Panc1 (cell line): ENCODE results near the gene MAP2K6. TPM values are rescaled to one million over a fixed set of nuclear protein-coding genes. Genes with fewer than 3 reads are reported as not detected.

ENCODE experiments used
- ATAC-seq: fragments of 200-7000 bp; cut with Tn5 transposase; 2 replicates; pipeline ENCODE4 v1.9.1; 2020; ENCODE audit warnings: mild to moderate bottlenecking, moderate library complexity
- BruUV-seq: library from RNA; stranded (reverse); fragments of 400-500 nt; replicated peaks from 2 replicates; lab custom pipeline; 2021; lab: Mats Ljungman, UMichigan
- CTCF ChIA-PET: fragments of 300-600 bp; sonication (Branson Sonifier 250); formaldehyde crosslinking; loops from one replicate; lab custom pipeline; 2022; ENCODE audit warnings: antibody characterized with exemption; lab: Charles Lee
- POLR2A ChIA-PET: fragments of 300-600 bp; sonication (Branson Sonifier 250); formaldehyde crosslinking; loops from one replicate; lab custom pipeline; 2022; ENCODE audit warnings: antibody characterized with exemption; lab: Charles Lee
- DNase-seq: peaks from one replicate; pipeline ENCODE4 v3.0.0-alpha.2; 2010; ENCODE audit warnings: low read depth, low spot score
- H3K27ac ChIP-seq: 2 replicates; pipeline ENCODE4 v1.5.1; 2011; ENCODE audit warnings: mild to moderate bottlenecking, low read length, inconsistent platforms
- H3K27me3 ChIP-seq: fragments of 200-500 bp; sonication (Bioruptor generic); 2 replicates; pipeline ENCODE4 v1.6.0; 2014; ENCODE audit warnings: low read length, inconsistent platforms; ENCODE audit not compliant: control insufficient read depth, insufficient read depth
- H3K36me3 ChIP-seq: fragments of 200-500 bp; sonication (Bioruptor generic); 2 replicates; pipeline ENCODE4 v1.5.1; 2014; ENCODE audit warnings: inconsistent platforms, mild to moderate bottlenecking, low read length, moderate library complexity; ENCODE audit not compliant: control insufficient read depth, insufficient read depth
- H3K4me1 ChIP-seq: 2 replicates; pipeline ENCODE4 v1.5.1; 2011; ENCODE audit warnings: inconsistent platforms, mild to moderate bottlenecking, low read length, moderate library complexity; ENCODE audit not compliant: control insufficient read depth, insufficient read depth
- H3K4me3 ChIP-seq, 2 experiments: 2 replicates each; pipeline ENCODE4 v1.5.1; 2011 to 2012; ENCODE audit warnings: low read depth in 2 of 2, low read length in 2 of 2, mild to moderate bottlenecking in 2 of 2, inconsistent platforms in 1 of 2, moderate library complexity in 1 of 2
- H3K9me3 ChIP-seq: fragments of 200-500 bp; sonication (Bioruptor generic); 2 replicates; pipeline ENCODE4 v1.5.1; 2014; ENCODE audit warnings: low read depth, mild to moderate bottlenecking, inconsistent platforms, low read length, moderate library complexity; ENCODE audit not compliant: control insufficient read depth, insufficient read depth
- POLR2AphosphoS5 ChIP-seq: IDR thresholded peaks from 2 replicates; pipeline ENCODE4 v1.6.1; 2012; ENCODE audit warnings: mild to moderate bottlenecking, low read depth, low read length, moderate library complexity
- REST ChIP-seq, 2 experiments: IDR thresholded peaks; 2 replicates each; pipeline ENCODE4 v1.6.1; 2011 to 2012; ENCODE audit warnings: low read depth in 2 of 2, control low read depth in 1 of 2, low read length in 1 of 2, mild to moderate bottlenecking in 1 of 2, moderate library complexity in 1 of 2; ENCODE audit not compliant: insufficient read depth in 1 of 2
- SIN3A ChIP-seq: IDR thresholded peaks from 2 replicates; pipeline ENCODE4 v1.6.1; 2012; ENCODE audit warnings: low read depth, mild to moderate bottlenecking, low read length, moderate library complexity, borderline replicate concordance; ENCODE audit not compliant: insufficient read depth
- TCF7L2 ChIP-seq: IDR thresholded peaks from 2 replicates; pipeline ENCODE4 v1.6.1; 2011; ENCODE audit warnings: mild to moderate bottlenecking, low read depth, low read length, inconsistent platforms
- in situ Hi-C: cut with HindIII; loops from 2 replicates; pipeline ENCODE4 v1.10.0; 2016; ENCODE audit warnings: low sequenced_read_pairs, low pct_unique_long_range_greater_than_20kb
- intact Hi-C: fragments of 100-400 bp; cut with micrococcal nuclease; formaldehyde crosslinking; loops from one replicate; pipeline ENCODE4 v1.10.0; 2022; ENCODE audit not compliant: unreplicated experiment
- total RNA-seq: library from RNA; stranded (reverse); gene quantifications from one replicate; pipeline ENCODE4 v1.2.1, GENCODE V29; 2021; ENCODE audit not compliant: unreplicated experiment
- TF ChIP-seq, protein P1 (sequence below): fragments of 450-650 bp; IDR thresholded peaks from 2 replicates; pipeline ENCODE4 v1.5.1; 2017; ENCODE audit warnings: mild to moderate bottlenecking

The MAP2K6 gene
- total RNA-seq, 1 experiment from 2014 or later: 11.8 TPM

DNA sequence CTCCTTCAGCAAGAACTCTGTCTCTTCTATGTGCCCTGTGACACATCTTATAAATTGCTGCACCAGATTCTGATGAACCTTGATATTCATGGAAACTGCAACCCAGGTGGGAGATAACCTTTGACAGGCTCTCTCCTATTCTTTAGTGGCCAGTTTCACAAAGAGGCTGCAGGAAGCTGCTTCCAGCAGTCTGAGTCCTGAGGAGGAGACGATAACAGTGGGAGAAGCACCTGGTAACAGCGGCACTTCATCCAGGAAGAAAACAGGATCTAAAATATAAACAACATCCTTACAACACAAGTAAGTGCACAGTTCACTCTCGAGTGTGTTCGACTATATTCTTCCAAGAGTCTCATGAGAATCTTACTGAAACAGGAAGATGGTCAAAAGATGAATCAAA is 180.1 kb downstream of the MAP2K6 start:
- no peak overlapping the region for H3K4me3 ChIP-seq
- no peak for TF ChIP-seq SIN3A
- in situ Hi-C loops: no loop called here
- BruUV-seq: no TSS peak
- H3K4me1 ChIP-seq: no peaks in the 10 kb centered on the region
- H3K9me3 ChIP-seq: no peaks in the 10 kb centered on the region
- ATAC-seq (no peak), DNase-seq (no peak)
- CTCF ChIA-PET: no interaction called here
- no peak overlapping the region for H3K27ac ChIP-seq
- intact Hi-C loops: no loop called here
- no peaks in the 10 kb centered on the region for H3K36me3 ChIP-seq
- no peaks in the 10 kb centered on the region; the same call in 1 of the 2 replicates for H3K27me3 ChIP-seq
- POLR2A ChIA-PET: no interaction called here

GRCh38 chr17:69596141-69596540 is 181.6 kb downstream of the MAP2K6 start:
- H3K27ac ChIP-seq: no peak overlapping the region
- H3K27me3 ChIP-seq: no peaks in the 10 kb centered on the region; the same call in 1 of the 2 replicates
- H3K9me3 ChIP-seq: no peaks in the 10 kb centered on the region
- no peak overlapping the region for H3K4me3 ChIP-seq
- TF ChIP-seq POLR2AphosphoS5 (no peak), REST (IDR thresholded peaks at IDR 0.05; ENCODE audit: insufficient read depth in 1 of 2, low read depth in 2 of 2, low read length in 1 of 2) (no peak), SIN3A (no peak), TCF7L2 (no peak)
- TF ChIP-seq, protein P1, sequence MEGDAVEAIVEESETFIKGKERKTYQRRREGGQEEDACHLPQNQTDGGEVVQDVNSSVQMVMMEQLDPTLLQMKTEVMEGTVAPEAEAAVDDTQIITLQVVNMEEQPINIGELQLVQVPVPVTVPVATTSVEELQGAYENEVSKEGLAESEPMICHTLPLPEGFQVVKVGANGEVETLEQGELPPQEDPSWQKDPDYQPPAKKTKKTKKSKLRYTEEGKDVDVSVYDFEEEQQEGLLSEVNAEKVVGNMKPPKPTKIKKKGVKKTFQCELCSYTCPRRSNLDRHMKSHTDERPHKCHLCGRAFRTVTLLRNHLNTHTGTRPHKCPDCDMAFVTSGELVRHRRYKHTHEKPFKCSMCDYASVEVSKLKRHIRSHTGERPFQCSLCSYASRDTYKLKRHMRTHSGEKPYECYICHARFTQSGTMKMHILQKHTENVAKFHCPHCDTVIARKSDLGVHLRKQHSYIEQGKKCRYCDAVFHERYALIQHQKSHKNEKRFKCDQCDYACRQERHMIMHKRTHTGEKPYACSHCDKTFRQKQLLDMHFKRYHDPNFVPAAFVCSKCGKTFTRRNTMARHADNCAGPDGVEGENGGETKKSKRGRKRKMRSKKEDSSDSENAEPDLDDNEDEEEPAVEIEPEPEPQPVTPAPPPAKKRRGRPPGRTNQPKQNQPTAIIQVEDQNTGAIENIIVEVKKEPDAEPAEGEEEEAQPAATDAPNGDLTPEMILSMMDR: no peak
- ATAC-seq (no peak), DNase-seq (no peak)
- H3K4me1 ChIP-seq: no peaks in the 10 kb centered on the region
- in situ Hi-C loops (no loop called here), intact Hi-C loops (no loop called here)
- CTCF ChIA-PET: no interaction called here
- POLR2A ChIA-PET: no interaction called here
- H3K36me3 ChIP-seq: no peaks in the 10 kb centered on the region
- no TSS peak for BruUV-seq

DNA sequence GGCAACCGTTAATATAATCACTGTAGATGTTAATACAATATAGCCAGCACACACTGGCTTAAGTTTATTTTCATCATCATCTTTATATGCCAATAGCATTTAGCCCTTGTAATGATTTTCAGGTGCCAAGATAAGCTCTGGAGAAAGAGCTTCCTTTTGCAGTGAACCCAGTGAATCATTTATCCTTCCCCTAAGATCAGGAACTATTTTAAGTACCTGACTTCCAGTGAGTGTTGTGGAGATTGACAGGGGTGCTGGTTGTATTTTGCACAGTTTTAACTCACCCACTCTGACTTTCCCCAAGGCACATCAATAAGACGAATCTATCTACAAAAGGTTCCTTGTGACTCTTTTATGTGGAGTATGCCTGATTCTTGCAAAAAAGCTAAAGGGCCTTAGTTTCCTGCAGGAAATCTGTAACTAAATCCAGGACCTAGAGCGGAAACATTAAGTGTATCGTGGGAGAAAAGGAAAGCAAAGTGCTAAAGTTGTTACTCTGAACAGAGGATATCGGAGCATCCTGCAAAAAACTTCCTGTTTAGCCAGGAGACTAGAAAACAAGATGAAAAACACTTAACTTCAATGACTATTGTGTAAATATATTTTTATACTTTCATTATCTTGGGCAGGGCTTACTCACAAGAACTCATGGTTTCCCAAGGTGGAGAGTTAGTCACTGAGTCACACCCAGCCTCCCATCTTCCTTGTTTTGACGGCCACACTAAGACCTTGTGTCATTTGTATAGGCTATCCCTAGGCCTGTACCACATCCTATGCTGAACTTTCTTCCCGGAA is 183.6 kb downstream of the MAP2K6 start:
- Histone ChIP-seq H3K9me3 (no peaks in the 10 kb centered on the region), H3K27me3 (no peaks in the 10 kb centered on the region; the same call in 1 of the 2 replicates), H3K36me3 (no peaks in the 10 kb centered on the region), H3K4me1 (no peaks in the 10 kb centered on the region), H3K4me3 (no peak overlapping the region), H3K27ac (no peak overlapping the region)
- DNase-seq: no peak
- no peak for ATAC-seq
- in situ Hi-C loops: no loop called here
- intact Hi-C loops: no loop called here
- no peak for TF ChIP-seq SIN3A
- TF ChIP-seq POLR2AphosphoS5: no peak
- TF ChIP-seq REST (IDR thresholded peaks at IDR 0.05; ENCODE audit: insufficient read depth in 1 of 2, low read depth in 2 of 2, low read length in 1 of 2): no peak
- no peak for TF ChIP-seq TCF7L2
- TF ChIP-seq, protein P1: no peak
- CTCF ChIA-PET: no interaction called here
- POLR2A ChIA-PET: no interaction called here
- BruUV-seq: no TSS peak
